HG02852 (cell line): ENCODE results near the gene TLE6.
"Not testable (repeated sequence)": the region's sequence is repeated elsewhere in the genome, so short reads cannot be mapped to it uniquely, and the experiment has no call there.

Experiments used
- ATAC-seq: cut with Tn5 transposase; IDR thresholded peaks from one replicate; pipeline ENCODE4 v1.9.1; 2021; ENCODE audit warnings: mild to moderate bottlenecking, moderate library complexity; ENCODE audit not compliant: unreplicated experiment

Gene TLE6

DNA sequence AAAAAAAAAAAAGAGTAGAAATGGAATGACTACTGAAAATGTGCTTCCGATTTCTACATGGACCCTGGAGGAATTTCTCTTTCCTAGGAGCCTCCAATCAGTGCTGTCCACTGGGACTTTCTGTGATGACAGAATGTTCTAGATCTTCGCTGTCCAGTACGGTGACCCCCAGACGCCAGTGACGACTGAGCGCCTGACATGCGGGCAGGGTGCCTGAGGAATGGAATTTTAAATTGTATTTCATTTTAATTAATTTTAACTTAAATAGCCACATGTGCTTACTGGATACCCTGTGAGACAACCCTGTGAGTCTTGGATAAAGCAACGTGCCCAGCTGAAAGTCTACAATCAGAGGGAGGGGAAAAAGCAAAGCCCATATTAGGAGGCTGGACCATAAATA lies 4.1 kb upstream of the TLE6 start:
- no peak for ATAC-seq

DNA sequence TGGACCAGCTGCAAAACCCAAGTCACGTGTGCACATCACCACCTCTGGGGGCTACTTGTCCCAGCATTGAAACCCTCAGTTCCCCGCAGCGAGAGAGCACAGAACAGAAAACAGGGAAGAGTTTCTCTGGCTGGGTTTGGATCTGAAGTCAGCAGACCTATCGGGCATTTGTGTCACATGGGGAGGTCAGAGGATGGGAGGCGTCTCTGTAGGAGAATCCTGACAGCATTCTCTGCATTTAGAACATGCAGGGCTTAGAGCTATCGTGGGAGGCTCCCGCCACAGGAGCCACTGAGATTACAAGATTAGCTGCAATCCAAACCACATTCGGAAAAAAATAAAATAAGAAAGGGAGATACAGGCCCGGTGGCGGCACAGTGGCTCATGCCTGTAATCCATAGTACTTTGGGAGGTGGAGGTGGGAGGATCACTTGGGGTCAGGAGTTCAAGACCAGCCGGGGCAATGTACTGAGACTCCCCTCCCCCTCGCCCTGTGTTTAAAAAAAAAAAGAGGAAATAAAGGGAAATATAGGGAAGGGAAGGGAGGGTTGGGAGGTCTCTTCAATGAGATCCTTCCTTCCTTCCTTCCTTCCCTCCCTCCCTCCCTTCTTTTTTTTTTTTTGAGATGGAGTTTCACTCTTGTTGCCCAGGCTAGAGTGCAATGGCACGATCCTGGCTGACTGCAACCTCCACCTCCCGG lies 2.9 kb upstream of the TLE6 start:
- ATAC-seq = no peak

DNA sequence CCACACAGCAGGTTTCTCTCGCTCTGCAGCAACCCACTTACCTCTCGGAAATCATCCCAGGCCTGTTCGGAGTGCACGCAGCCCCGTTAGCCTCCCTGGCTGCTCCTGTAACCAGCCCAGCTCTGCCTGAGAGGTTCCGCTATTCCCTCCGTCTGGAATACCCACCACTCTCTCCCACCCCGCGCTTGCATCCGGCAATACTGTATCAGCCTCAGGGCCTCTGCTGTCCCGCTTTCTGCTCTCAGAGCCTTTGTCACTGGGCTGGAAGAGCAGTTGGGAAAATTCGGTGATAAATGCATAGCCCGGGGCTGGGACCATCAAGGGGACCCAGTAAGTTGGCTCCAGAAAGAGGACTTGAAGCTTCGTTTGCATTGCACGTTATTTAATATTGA lies 759 bp upstream of the TLE6 start:
- ATAC-seq = no peak

DNA sequence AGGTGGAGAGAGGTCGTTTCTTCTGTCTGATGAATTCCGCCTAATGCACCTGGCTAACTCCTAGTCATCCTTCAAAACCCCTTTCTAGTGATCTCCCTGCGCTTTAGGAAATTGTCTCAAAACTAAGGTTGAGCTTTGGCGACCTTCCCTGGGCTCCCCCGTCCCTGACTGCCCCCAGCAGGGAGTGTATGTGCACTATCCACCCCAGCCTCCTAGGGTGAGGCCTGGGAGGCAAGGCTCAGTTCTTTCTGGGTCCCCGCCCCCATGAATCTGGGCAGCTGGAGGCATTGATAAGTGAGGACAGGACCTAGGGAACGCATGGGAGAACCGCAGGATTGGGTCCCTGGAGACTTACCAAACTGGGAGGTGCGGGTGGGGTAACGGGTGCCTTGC lies 378 bp downstream of the TLE6 start:
- no peak for ATAC-seq

DNA sequence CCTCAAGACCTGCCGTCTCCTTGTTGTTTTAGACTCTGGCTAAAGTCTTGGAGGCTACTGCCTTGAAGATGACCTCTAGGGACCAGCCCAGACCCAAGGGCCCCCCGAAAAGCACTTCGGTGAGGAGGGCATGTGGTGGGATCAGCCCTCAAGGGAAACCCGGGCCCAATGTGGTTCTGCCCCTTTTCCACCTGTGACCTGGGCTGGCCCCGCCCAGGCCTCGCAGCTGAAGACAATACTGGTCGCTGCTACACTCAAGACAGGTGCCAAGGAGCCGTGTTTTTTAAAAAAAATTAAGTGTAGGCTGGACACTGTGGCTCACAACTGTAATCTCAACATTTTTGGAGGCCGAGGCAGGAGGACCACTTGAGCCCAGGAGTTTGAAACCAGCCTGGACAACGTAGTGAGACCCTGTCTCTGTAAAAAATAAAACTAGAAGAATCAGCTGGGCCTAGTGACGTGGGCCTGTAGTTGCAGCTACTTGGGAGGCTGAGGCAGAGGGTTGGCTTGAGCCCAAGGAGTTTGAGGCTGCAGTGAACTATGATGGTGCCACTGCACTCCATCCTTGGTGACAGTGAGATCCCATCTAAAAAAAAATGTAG lies 903 bp downstream of the TLE6 start:
- no peak for ATAC-seq

DNA sequence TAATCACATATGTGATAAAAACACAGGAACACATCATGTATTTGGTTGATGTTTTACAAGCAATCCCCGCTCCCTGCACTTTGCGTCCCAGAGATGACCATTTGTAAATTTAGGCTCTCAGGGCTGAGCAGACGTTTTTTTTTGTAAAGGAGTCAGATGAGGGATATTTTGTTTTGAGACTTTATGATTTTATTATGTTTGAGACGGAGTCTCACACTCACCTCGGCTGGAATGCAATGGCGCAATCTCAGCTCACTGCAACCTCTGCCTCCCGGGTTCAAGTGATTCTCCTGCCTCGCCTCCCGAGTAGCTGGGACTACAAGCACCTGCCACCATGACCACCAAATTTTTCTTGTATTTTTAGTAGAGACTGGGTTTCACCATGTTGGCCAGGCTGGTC lies 1.4 kb downstream of the TLE6 start:
- ATAC-seq = no peak

DNA sequence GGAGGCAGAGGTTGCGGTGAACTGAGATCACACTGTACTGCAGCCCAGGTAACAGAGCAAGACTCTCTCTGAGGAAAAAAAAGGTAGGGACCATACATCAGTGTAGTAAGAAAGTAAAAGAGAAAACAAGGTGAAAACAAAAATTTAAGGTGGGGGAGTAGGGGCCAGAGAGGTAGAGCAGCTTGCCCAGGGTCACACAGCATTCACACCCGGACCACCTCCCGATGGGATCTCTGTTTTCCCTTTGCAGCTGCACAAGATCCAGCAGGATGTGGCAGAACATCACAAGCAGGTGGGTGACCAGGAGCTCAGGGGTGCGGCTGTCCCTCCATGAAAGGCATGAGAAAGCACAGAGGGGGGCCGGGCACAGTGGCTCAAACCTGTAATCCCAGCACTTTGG lies 4.5 kb downstream of the TLE6 start:
- no peak for ATAC-seq

DNA sequence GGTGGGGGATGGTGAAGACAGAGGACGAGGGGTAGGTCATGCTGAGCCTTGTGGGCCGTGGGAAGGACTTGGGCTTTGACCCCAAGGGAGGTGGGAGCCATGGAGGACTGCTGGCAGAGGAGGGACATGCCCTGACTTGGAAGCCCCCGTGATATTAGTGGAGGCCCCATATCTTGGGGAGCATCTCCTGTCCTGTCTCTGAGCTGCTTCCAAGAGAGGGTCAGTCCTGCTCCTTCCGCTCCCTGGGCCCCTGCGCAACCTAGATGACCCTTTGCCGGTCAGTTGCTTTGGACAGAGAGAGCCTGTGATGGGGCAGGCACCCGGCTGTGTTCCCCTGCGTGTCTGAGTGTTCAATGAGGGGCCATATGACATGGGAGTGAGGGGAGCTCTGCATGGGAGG lies 5.2 kb downstream of the TLE6 start:
- ATAC-seq = no peak

DNA sequence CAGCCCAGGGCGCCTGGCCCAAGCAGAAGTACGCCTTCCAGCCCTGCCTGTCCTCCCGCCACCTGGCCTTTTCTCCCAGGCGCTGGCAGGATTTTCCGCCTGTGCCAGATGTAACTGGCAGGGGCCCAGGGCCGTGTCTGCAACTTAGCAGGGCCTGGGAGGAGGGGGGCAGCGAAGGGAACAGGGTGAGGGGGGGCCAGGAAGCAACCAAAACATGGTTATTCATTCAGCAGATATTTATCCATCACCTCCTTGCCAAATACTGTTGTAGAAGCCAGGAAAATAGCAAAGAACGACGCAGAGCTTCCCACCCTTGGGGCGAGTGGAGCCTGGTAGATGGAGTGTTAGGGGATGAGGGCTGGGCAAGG lies 5.6 kb downstream of the TLE6 start:
- no peak for ATAC-seq

DNA sequence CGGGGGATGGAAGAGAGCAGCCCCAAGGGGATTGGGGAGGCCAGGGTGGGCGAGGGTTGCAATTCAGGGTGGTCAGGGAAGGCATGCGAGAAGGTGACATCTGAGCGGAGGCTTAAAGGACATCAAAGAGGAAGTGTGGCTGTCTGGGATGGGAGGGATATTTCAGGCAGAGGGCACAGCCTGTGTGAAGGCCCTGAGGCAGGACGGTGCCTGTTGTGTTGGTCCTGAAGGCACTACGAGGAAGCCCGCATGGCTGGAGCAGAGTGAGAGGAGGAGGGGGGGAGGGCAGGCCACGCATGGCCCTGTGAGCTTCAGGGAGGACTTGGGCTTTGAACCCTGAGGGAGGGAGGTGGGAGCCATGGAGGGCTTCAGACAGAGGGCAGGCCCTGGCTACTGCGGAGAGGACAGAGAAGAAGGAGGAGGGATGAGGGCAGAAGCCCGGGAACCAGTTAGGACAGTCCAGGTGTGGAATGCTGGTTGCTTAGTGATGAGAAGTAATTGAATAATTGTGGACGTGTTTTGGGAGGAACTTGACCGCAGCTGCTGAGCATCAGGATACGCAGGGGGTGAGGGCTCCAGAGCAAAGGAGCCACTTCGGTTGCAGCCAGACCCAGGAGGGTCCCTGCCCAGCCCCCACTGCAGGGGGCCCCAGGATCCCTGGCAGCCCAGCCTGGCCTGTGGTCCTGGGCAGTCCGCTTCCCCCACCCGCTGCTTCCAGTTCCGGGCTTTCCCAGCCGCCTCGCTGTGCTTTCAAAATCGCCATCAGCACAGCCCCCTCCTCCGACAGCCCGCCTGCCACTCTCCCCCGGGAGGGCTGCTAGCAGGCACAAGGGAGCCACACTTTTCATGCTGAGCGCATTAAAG lies 6.2 kb downstream of the TLE6 start:
- ATAC-seq = no peak

DNA sequence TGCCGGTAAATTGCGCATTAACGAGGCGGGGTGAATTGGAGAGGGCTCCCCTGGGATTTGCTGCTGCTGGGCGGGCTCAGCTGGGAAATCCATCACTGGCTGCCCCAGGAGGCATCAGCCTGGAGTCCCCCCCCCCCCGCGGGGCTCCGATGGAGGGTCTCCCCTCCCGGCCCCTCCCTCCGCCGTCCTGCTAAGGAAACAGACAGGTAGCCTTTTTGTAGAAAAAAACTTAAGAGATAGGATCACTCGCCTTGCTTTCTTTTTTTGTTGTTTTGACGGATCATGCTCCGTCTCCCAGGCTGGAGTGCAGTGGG lies 6.8 kb downstream of the TLE6 start:
- ATAC-seq = no peak

DNA sequence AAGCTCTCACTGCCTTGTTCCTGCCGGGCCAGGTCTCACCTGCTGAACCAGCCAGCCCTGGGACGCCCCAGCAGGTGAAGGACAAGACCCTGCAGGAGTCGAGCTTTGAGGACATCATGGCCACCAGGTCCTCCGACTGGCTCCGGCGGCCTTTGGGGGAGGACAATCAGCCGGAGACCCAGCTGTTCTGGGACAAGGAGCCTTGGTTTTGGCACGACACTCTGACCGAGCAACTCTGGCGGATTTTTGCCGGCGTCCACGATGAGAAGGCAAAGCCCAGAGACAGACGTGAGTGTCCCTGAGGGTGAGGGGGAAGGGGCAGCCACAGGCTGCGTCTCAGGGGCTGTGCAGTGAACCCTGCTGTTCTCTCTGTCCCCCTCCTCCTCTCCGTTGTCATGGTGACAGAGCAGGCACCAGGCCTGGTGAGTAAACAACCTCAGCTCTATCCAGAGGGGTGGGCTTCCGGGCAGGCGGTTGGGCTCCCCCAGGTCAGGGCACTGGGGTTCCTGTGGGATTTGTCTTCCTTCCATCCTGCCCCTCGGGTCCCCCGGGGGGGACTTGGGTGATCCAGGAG lies 9.7 kb downstream of the TLE6 start:
- ATAC-seq = no peak

DNA sequence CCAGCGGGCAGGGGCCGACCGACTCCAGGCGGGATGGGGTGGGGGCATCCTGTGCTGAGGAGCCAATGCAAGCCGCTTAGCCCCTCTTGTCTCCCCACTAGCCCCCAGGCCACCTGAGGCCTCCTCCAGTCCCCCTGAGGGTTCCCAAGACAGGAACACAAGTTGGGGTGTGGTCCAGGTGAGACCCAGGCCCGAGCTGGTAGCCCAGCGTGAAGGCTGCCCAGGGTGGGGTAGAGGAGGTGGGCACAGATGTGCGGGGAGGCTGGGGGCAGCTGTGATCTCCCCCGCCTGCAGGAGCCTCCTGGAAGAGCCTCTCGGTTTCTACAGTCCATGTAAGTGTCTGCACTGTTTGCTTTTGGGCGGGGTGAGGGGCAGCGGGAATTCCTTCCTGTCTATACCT lies 10.4 kb downstream of the TLE6 start:
- ATAC-seq = no peak

DNA sequence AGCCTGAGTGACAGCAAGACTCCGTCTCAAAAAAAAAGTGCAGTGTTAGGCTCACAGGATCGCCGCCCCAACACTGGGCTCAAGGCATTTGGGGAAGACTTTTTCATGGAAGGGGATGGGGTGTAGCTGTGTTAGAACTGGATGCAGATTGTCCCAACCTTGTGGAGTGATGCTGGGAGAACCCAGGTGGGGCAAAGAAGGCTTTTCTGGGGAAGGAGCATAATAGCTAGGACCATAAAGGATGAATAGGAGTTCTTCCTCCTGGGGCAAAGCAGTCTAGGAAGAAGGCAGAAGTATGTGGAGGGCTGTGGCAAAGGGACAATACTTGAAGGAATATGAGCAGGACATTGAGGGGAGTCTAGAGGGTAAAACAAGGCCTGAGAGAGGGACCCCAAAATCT lies 11.2 kb downstream of the TLE6 start:
- ATAC-seq = no peak

DNA sequence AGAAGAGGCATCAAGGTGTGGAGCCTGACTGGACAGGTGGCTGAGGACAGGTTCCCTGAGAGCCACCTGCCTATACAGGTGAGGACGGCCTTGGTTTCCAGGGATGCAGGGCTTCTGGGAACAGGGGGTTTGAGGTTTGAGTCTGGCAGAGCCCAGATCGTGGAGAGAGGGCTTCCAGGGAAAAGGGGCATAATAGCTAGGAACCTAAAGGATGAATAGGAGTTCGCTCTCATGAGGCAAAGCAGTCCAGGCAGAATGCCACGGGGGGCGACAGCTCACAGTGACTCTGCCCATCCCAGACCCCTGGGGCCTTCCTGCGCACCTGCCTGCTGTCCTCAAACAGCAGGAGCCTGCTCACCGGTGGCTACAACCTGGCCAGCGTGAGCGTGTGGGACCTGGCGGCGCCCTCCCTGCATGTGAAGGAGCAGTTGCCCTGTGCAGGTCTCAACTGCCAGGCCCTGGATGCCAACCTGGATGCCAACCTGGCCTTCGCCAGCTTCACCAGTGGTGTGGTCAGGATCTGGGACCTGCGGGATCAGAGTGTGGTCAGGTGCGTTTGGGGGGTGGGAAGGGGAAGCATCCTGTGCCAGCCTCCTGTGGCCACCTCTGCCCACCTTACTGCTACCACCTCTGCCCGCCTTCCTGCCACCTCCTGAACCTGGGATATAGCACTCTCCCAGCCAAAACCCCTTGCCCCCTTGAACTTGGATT lies 12.0 kb downstream of the TLE6 start:
- ATAC-seq = no peak

DNA sequence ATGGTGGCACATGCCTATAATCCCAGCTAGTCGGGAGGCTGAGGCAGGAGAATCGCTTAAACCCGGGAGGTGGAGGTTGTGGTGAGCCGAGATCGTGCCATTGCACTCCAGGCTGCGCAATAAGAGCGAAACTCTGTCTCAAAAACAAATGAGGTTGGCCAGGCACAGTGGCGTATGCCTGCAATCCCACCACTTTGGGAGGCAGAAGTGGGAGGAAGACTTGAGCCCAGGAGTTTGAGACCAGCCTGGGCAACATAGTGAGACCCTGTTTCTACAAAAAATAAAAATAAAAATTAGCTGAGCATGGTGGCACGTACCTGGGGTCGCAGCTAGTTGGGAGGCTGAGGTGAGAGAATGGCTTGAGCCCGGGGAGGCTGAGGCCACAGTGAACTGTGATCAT lies 15.0 kb downstream of the TLE6 start:
- ATAC-seq = not testable (repeated sequence)

DNA sequence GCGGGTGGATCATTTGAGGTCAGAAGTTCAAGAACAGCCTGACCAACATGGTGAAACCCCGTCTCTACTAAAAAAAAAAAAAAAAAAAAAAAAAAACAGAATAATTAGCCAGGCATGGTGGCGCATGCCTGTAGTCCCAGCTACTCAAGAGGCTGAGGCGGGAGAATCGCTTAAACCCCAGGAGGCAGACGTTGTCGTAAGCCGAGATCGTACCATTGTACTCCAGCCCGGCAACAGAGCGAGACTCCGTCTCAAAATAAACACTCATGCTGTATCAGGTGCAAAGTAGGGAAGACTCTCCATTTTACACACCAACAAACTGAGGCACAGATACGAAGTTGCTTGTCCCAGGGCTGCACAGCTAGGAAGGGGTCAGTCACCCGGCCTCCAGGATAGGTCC lies 15.6 kb downstream of the TLE6 start:
- ATAC-seq = no peak

DNA sequence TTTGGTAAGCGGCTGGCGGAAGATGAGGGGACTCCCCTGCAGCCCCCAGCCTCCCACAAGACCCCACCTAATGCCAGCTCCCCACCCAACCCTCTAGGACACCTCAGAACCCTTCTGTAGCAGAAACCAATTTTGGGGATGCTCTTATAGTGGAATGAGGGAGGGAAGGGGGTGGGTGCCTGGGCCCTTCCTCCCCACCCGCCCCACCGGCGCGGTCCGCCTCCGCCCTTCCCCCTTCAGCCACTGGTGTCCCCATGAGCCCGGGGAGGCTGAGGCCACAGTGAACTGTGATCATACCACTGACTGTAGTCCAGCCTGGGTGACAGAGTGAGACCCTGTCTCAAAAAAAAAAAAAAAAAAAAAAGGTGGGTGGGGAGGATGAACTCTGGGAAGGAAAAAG lies 16.2 kb downstream of the TLE6 start:
- no peak for ATAC-seq

DNA sequence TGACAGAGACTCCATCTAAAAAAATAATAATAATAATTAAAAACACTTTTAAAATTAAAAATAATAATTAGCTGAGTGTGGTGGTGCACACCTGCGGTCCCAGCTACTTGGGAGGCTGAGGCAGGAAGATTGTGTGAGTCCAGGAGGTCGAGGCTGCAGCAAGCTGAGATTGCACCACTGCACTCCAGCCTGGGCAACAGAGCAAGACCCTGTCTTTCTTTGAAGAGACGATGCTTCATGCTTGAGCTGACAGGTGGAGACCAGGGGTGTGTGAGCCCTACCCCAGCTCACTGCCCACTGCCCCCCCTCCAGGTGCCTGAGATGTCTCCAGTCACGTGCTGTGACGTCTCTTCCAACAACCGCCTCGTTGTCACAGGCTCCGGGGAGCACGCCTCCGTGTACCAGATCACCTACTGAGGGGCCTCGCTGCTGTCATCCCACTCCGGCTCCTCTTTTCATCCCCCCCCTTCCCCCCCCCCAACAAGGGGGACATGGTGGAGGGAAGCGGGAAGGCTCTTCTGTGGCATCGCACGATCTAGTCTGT lies 17.3 kb downstream of the TLE6 start:
- ATAC-seq = no peak

DNA sequence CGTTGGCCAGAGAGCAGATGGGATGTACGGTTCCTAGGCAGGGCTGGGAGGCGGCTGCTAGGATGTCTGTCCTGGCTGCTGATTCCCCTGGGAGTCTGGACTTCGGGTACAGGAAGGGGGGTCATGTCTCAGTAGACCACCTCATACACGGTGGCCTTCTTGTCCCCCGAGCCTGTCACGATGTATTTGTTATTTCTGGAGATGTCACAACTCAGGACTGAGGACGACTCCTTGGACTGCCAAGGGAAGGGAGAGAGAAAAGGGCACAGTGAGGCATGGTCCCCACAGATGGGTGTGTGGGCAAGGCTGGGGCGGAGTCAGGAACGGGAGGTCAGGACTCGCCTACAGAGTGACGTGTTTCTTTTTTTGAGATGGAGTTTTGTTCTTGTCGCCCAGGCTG lies 20.4 kb downstream of the TLE6 start:
- ATAC-seq = no peak

DNA sequence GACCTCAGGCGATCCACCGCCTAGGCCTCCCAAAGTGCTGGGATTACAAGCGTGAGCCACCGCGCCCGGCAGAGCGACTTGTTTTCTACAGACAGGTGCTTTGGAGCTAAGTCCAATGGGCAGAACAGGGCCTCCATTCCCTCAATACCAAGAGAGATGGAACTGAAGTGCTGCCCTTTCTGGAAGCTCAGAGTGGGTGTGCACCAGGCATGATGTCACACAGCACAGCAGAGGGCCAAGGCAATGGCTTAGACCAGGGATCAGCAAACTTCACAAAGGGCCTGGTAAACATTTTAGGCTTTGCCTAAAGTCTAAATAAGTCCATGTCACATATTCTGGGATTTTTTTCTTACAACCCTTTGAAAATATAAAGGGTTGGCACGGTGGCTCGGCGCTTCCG lies 21.3 kb downstream of the TLE6 start:
- no peak for ATAC-seq
